HG03060 (cell line): Measurements from ENCODE around the gene PITHD1.
"Not testable (repeated sequence)": the region's sequence is repeated elsewhere in the genome, so short reads cannot be mapped to it uniquely, and the experiment has no call there.

Experiments used
- ATAC-seq: cut with Tn5 transposase; IDR thresholded peaks from one replicate; pipeline ENCODE4 v1.9.1; 2021; ENCODE audit warnings: low read depth, moderate number of reproducible peaks; ENCODE audit not compliant: unreplicated experiment

PITHD1 gene

GRCh38 chr1:23816906-23817305 lies 38.7 kb downstream of the PITHD1 start:
- ATAC-seq: no peak

GRCh38 chr1:23817633-23818032 lies 39.4 kb downstream of the PITHD1 start:
- no peak for ATAC-seq

GRCh38 chr1:23823767-23824166 lies 45.5 kb downstream of the PITHD1 start:
- ATAC-seq: no peak

- ATAC-seq: no peak
Measured at GRCh38 chr1:23824711-23825075, 46.5 kb downstream of the PITHD1 start.

GRCh38 chr1:23825076-23825761 lies 47.0 kb downstream of the PITHD1 start, which contains the start of gene HMGCL:
HMGCL (minus strand) TSS chr1:23825429; CDS start chr1:23825415, 14 bp downstream.
- ATAC-seq: peak; percentile 45

- ATAC-seq: peak; percentile 58
Measured at GRCh38 chr1:23825762-23826522, 47.7 kb downstream of the PITHD1 start.

- not testable (repeated sequence) for ATAC-seq
Measured at GRCh38 chr1:23826590-23826989, 48.4 kb downstream of the PITHD1 start.

- ATAC-seq: no peak
Measured at GRCh38 chr1:23827717-23828116, 49.5 kb downstream of the PITHD1 start.

GRCh38 chr1:23834156-23834555 lies 55.9 kb downstream of the PITHD1 start:
- ATAC-seq: not testable (repeated sequence)

GRCh38 chr1:23836037-23836436 lies 57.8 kb downstream of the PITHD1 start:
- no peak for ATAC-seq
